Prostate gland (tissue), 2 donors: ENCODE results near the gene SPON1.

Experiments used
- POLR2A ChIP-seq: fragments of 450-650 bp; IDR thresholded peaks from one replicate; pipeline ENCODE4 v1.6.1; 2016; ENCODE audit warnings: antibody characterized with exemption, mild to moderate bottlenecking
- POLR2AphosphoS5 ChIP-seq: sonication (generic); formaldehyde crosslinking; IDR thresholded peaks from one replicate; pipeline ENCODE4 v1.6.1; 2017; ENCODE audit warnings: antibody characterized with exemption
- TF ChIP-seq, protein P1 (sequence below), 4 experiments: fragments of 200-600 bp in 2 of 4; fragments of 450-650 bp in 2 of 4; sonication (generic) in 2 of 4; IDR thresholded peaks; 1 replicate in 3 of 4; 2 replicates in 1 of 4; pipeline ENCODE4 v1.5.1; 2016 to 2019; ENCODE audit warnings: antibody characterized with exemption in 4 of 4, mild to moderate bottlenecking in 2 of 4, moderate library complexity in 2 of 4

DNA sequence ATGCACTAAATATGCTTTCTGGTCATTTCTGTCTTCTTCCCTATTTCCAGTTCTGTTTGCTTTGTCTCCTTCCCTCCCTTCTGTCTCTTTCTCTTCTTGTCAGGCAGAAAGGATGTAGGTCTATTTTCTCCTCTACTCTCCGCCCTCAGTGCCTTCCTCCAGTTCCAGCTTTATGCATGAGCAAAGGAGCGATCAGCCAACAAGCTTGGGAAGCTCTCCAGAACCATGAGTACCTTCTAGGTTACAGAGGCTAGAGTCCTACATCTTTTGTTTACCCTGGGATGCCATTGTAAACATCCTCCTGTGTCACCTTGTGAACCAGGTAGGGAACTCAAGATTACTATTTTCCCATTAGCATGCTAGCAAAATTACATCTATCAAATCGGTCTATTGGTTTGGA is 7.9 kb upstream of the SPON1 start:
- TF ChIP-seq POLR2A (no peak), POLR2AphosphoS5 (no peak)
- TF ChIP-seq, protein P1, sequence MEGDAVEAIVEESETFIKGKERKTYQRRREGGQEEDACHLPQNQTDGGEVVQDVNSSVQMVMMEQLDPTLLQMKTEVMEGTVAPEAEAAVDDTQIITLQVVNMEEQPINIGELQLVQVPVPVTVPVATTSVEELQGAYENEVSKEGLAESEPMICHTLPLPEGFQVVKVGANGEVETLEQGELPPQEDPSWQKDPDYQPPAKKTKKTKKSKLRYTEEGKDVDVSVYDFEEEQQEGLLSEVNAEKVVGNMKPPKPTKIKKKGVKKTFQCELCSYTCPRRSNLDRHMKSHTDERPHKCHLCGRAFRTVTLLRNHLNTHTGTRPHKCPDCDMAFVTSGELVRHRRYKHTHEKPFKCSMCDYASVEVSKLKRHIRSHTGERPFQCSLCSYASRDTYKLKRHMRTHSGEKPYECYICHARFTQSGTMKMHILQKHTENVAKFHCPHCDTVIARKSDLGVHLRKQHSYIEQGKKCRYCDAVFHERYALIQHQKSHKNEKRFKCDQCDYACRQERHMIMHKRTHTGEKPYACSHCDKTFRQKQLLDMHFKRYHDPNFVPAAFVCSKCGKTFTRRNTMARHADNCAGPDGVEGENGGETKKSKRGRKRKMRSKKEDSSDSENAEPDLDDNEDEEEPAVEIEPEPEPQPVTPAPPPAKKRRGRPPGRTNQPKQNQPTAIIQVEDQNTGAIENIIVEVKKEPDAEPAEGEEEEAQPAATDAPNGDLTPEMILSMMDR (IDR thresholded peaks at IDR 0.05), result no peak
